IgD-negative memory B cell (primary cell): ENCODE data around the gene RRM2. TPM values are rescaled to one million over a fixed set of nuclear protein-coding genes. Genes with fewer than 3 reads are reported as not detected.

Source experiments
- H3K27ac Mint-ChIP-seq, 3 donors: one replicate each; pipeline ENCODE4 v1.8.0; 2020 to 2022; ENCODE audit warnings: mild to moderate bottlenecking in 3 of 3, mixed read lengths in 3 of 3, moderate library complexity in 1 of 3
- H3K27me3 Mint-ChIP-seq: one replicate; pipeline ENCODE4 v1.8.0; 2021; ENCODE audit warnings: mixed read lengths
- H3K36me3 Mint-ChIP-seq: one replicate; pipeline ENCODE4 v1.8.0; 2020; ENCODE audit warnings: mild to moderate bottlenecking, mixed read lengths
- H3K4me1 Mint-ChIP-seq, 3 donors: one replicate each; pipeline ENCODE4 v1.8.0; 2020 to 2022; ENCODE audit warnings: mixed read lengths in 3 of 3, mild to moderate bottlenecking in 1 of 3
- H3K4me3 Mint-ChIP-seq, 4 donors: one replicate each; pipeline ENCODE4 v1.8.0; 2020 to 2022; ENCODE audit warnings: mild to moderate bottlenecking in 4 of 4, mixed read lengths in 4 of 4, moderate library complexity in 3 of 4
- H3K9me3 Mint-ChIP-seq, 3 donors: one replicate each; pipeline ENCODE4 v1.8.0; 2020 to 2021; ENCODE audit warnings: mixed read lengths in 3 of 3, mild to moderate bottlenecking in 1 of 3
- polyA plus RNA-seq: library from polyadenylated mRNA; unstranded; fragments of 300-500 nt; fragmentation: Illumina TruSeq; gene quantifications from one replicate; pipeline ENCODE4 v1.2.3, GENCODE V29; 2021

Gene RRM2
- polyA plus RNA-seq, 1 donor from 2014 or later, result 1.0 TPM

- no peak overlapping the region for H3K27ac Mint-ChIP-seq
These were observed 51.6 kb downstream of the RRM2 start for GRCh38 chr2:10174173-10174572.

GRCh38 chr2:10175441-10175840 is 52.9 kb downstream of the RRM2 start:
- H3K4me3 Mint-ChIP-seq, result no peak overlapping the region
- H3K27me3 Mint-ChIP-seq, result no peaks in the 10 kb centered on the region
- no peak overlapping the region for H3K27ac Mint-ChIP-seq
- H3K9me3 Mint-ChIP-seq, result no peaks in the 10 kb centered on the region
- no peaks in the 10 kb centered on the region for H3K36me3 Mint-ChIP-seq
- H3K4me1 Mint-ChIP-seq, result peaks cover 0 to 2% (median 0%) of the 10 kb centered on the region in 3 donors

More at GRCh38 chr2:10174173-10174572, 51.6 kb downstream of the RRM2 start:
- Mint-ChIP-seq H3K36me3 (no peaks in the 10 kb centered on the region), H3K27me3 (no peaks in the 10 kb centered on the region), H3K9me3 (no peaks in the 10 kb centered on the region), H3K4me3 (no peak overlapping the region), H3K4me1 (peaks cover 0 to 2% (median 0%) of the 10 kb centered on the region in 3 donors)

- H3K36me3 Mint-ChIP-seq, result peaks cover 2% of the 10 kb centered on the region
- H3K4me1 Mint-ChIP-seq, result peaks cover 0 to 2% (median 0%) of the 10 kb centered on the region in 3 donors
- H3K9me3 Mint-ChIP-seq, result peaks cover 0 to 4% (median 0%) of the 10 kb centered on the region in 3 donors
- no peak overlapping the region for H3K27ac Mint-ChIP-seq
- no peak overlapping the region for H3K4me3 Mint-ChIP-seq
- no peaks in the 10 kb centered on the region for H3K27me3 Mint-ChIP-seq
These were observed 56.2 kb downstream of the RRM2 start for GRCh38 chr2:10178751-10179150.

DNA sequence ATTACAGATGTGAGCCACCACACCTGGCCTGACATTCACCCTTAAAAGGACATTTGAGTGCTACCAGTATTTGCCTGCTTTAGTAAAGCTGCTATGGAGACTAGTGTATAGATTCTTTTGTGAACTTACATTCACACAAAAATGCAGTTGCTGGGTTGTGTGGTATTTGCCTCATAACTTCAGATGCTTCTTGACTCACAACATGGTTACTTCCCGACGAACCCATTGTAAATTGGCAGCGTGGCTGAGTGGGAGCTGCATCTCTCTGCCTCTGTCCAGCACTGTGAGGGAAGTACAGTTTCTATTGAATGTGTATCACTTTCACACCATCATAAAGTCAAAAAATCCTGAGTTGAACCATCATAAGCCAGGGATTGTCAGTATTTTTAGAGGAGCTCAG is 56.9 kb downstream of the RRM2 start:
- peaks cover 0 to 4% (median 0%) of the 10 kb centered on the region in 3 donors for H3K9me3 Mint-ChIP-seq
- no peaks in the 10 kb centered on the region for H3K27me3 Mint-ChIP-seq
- peaks cover 0 to 3% (median 0%) of the 10 kb centered on the region in 3 donors for H3K4me1 Mint-ChIP-seq
- no peak overlapping the region for H3K27ac Mint-ChIP-seq
- no peak overlapping the region for H3K4me3 Mint-ChIP-seq
- H3K36me3 Mint-ChIP-seq, result peaks cover 2% of the 10 kb centered on the region

GRCh38 chr2:10180229-10180628 is 57.7 kb downstream of the RRM2 start:
- H3K4me3 Mint-ChIP-seq, result no peak overlapping the region
- H3K4me1 Mint-ChIP-seq, result peaks cover 0 to 3% (median 0%) of the 10 kb centered on the region in 3 donors
- H3K9me3 Mint-ChIP-seq, result peaks cover 0 to 4% (median 0%) of the 10 kb centered on the region in 3 donors
- peaks cover 2% of the 10 kb centered on the region for H3K36me3 Mint-ChIP-seq
- no peak overlapping the region for H3K27ac Mint-ChIP-seq
- no peaks in the 10 kb centered on the region for H3K27me3 Mint-ChIP-seq

Other genes with a start within 250 kb of the RRM2 start
- 0.16 TPM for gene GRHL1, start 171.0 kb upstream of the RRM2 start, polyA plus RNA-seq
- 13.9 TPM for gene KLF11, start 79.2 kb upstream of the RRM2 start, polyA plus RNA-seq
- gene CYS1, start 42.3 kb upstream of the RRM2 start, polyA plus RNA-seq, result not detected
- gene HPCAL1, start 180.2 kb downstream of the RRM2 start, polyA plus RNA-seq, result 89.2 TPM